Naive thymus-derived CD4-positive, alpha-beta T cell (primary cell): Measurements from ENCODE around the gene TYW1. TPM values are rescaled to one million over a fixed set of nuclear protein-coding genes. Genes with fewer than 3 reads are reported as not detected.
"Not testable (repeated sequence)": the region's sequence is repeated elsewhere in the genome, so short reads cannot be mapped to it uniquely, and the experiment has no call there.

ENCODE experiments used
- ATAC-seq: fragments of 150-1000 bp; cut with Tn5 transposase; 2 replicates; pipeline ENCODE4 v1.10.0; 2021; ENCODE audit warnings: mild to moderate bottlenecking, moderate library complexity
- CTCF ChIA-PET: fragments of 350-600 bp; sonication (Branson Sonifier 250); formaldehyde crosslinking; loops from one replicate; lab custom pipeline; 2021; ENCODE audit warnings: antibody characterized with exemption; lab: Charles Lee
- POLR2A ChIA-PET: fragments of 350-600 bp; sonication (Branson Sonifier 250); formaldehyde crosslinking; loops from one replicate; lab custom pipeline; 2021; ENCODE audit warnings: antibody characterized with exemption, inconsistent platforms; lab: Charles Lee
- DNase-seq, 9 donors: peaks; one replicate each; pipeline versions ENCODE4 v3.0.0 to v3.0.0-alpha.2; 2020 to 2022; ENCODE audit warnings: mixed read lengths in 1 of 9
- H3K27ac ChIP-seq: one replicate; pipeline ENCODE4 v1.7.0; 2013; ENCODE audit warnings: mild to moderate bottlenecking, low read depth, low read length, moderate library complexity
- H3K27me3 ChIP-seq, 2 donors: one replicate each; pipeline ENCODE4 v1.7.0; 2013; ENCODE audit warnings: low read length in 2 of 2, mild to moderate bottlenecking in 2 of 2, moderate library complexity in 2 of 2; ENCODE audit not compliant: control insufficient read depth in 2 of 2, insufficient read depth in 2 of 2
- H3K36me3 ChIP-seq, 3 experiments: 1 replicate in 2 of 3; 2 replicates in 1 of 3; pipeline ENCODE4 v1.7.0; 2013; ENCODE audit warnings: low read length in 3 of 3, mild to moderate bottlenecking in 3 of 3, moderate library complexity in 1 of 3; ENCODE audit not compliant: insufficient read depth in 3 of 3, control insufficient read depth in 2 of 3
- H3K4me1 ChIP-seq, 2 donors: one replicate each; pipeline ENCODE4 v1.7.0; 2013; ENCODE audit warnings: low read length in 2 of 2, mild to moderate bottlenecking in 2 of 2, moderate library complexity in 1 of 2; ENCODE audit not compliant: control insufficient read depth in 2 of 2, insufficient read depth in 2 of 2
- H3K4me3 ChIP-seq: 2 replicates; pipeline ENCODE4 v1.7.0; 2013; ENCODE audit warnings: mild to moderate bottlenecking, low read length
- H3K9me3 ChIP-seq, 3 experiments: 1 replicate in 2 of 3; 2 replicates in 1 of 3; pipeline ENCODE4 v1.7.0; 2013; ENCODE audit warnings: low read length in 3 of 3; ENCODE audit not compliant: control insufficient read depth in 2 of 3
- H3K27ac Mint-ChIP-seq, 9 donors: one replicate each; pipeline ENCODE4 v1.8.0; 2020 to 2022; ENCODE audit warnings: mixed read lengths in 9 of 9, mild to moderate bottlenecking in 8 of 9, moderate library complexity in 5 of 9, inconsistent platforms in 2 of 9
- H3K27me3 Mint-ChIP-seq, 5 donors: one replicate each; pipeline ENCODE4 v1.8.0; 2021 to 2022; ENCODE audit warnings: mixed read lengths in 5 of 5, mild to moderate bottlenecking in 1 of 5
- H3K36me3 Mint-ChIP-seq, 5 donors: one replicate each; pipeline ENCODE4 v1.8.0; 2020 to 2022; ENCODE audit warnings: mixed read lengths in 5 of 5, mild to moderate bottlenecking in 3 of 5, inconsistent platforms in 1 of 5
- H3K4me1 Mint-ChIP-seq, 7 donors: one replicate each; pipeline ENCODE4 v1.8.0; 2020 to 2022; ENCODE audit warnings: mixed read lengths in 7 of 7, mild to moderate bottlenecking in 3 of 7, inconsistent platforms in 1 of 7
- H3K4me3 Mint-ChIP-seq, 10 donors: one replicate each; pipeline ENCODE4 v1.8.0; 2020 to 2022; ENCODE audit warnings: mild to moderate bottlenecking in 10 of 10, mixed read lengths in 10 of 10, moderate library complexity in 6 of 10, inconsistent platforms in 2 of 10
- H3K9me3 Mint-ChIP-seq, 11 donors: one replicate each; pipeline ENCODE4 v1.8.0; 2020 to 2022; ENCODE audit warnings: mixed read lengths in 11 of 11, mild to moderate bottlenecking in 4 of 11, inconsistent platforms in 1 of 11, moderate library complexity in 1 of 11
- intact Hi-C, 2 donors: fragments of 100-400 bp; cut with micrococcal nuclease; formaldehyde crosslinking; loops; one replicate each; pipeline ENCODE4 v1.15.1; 2023
- polyA plus RNA-seq, 2 donors: library from polyadenylated mRNA; unstranded; fragments of 300-500 nt; fragmentation: Illumina TruSeq; gene quantifications; one replicate each; pipeline ENCODE4 v1.2.3, GENCODE V29; 2021
- total RNA-seq, 6 experiments: library from RNA in 5 of 6; stranded (reverse) in 5 of 6; gene quantifications; 1 replicate in 5 of 6; 2 replicates in 1 of 6; pipeline ENCODE4 v1.2.3 and lab custom pipeline; 2021 to 2026

The TYW1 gene
- total and polyA plus RNA-seq, 7 experiments from 2014 or later = 20.2 to 29.4 (median 25.0) TPM

GRCh38 chr7:67141001-67141400 lies 144.4 kb downstream of the TYW1 start:
- H3K9me3 Mint-ChIP-seq = not testable (repeated sequence)

GRCh38 chr7:67143091-67143786 lies 146.6 kb downstream of the TYW1 start:
- H3K36me3 ChIP-seq, H3K27me3 Mint-ChIP-seq, DNase-seq, H3K27ac ChIP-seq, H3K9me3 ChIP-seq, POLR2A ChIA-PET, H3K4me1 ChIP-seq, H3K27me3 ChIP-seq, ATAC-seq, H3K4me3 ChIP-seq, CTCF ChIA-PET, H3K4me3 Mint-ChIP-seq, intact Hi-C loops, H3K9me3 Mint-ChIP-seq: not testable (repeated sequence)
- Mint-ChIP-seq H3K36me3 (peaks cover 0 to 22% (median 13%) of the 10 kb centered on the region in 5 donors), H3K27ac (peak overlapping the region in 2 of 9 donors; percentile 30 to 42), H3K4me1 (peaks cover 0 to 13% (median 3%) of the 10 kb centered on the region in 7 donors)

More at GRCh38 chr7:67141001-67141400, 144.4 kb downstream of the TYW1 start:
- Mint-ChIP-seq H3K4me1 (peaks cover 0 to 14% (median 4%) of the 10 kb centered on the region in 7 donors), H3K36me3 (peaks cover 0 to 23% (median 8%) of the 10 kb centered on the region in 5 donors)
- H3K4me3 ChIP-seq, H3K27ac ChIP-seq, H3K4me3 Mint-ChIP-seq, POLR2A ChIA-PET, H3K4me1 ChIP-seq, H3K36me3 ChIP-seq, H3K27me3 ChIP-seq, H3K27me3 Mint-ChIP-seq, ATAC-seq, CTCF ChIA-PET, DNase-seq, H3K27ac Mint-ChIP-seq, intact Hi-C loops, H3K9me3 ChIP-seq: not testable (repeated sequence)

- CTCF ChIA-PET = not testable (repeated sequence)
Measured at GRCh38 chr7:67145581-67146193, 149.1 kb downstream of the TYW1 start.

GRCh38 chr7:67149131-67149530 lies 152.5 kb downstream of the TYW1 start:
- DNase-seq, CTCF ChIA-PET, ATAC-seq, H3K27me3 Mint-ChIP-seq, POLR2A ChIA-PET, H3K4me3 ChIP-seq, H3K4me1 ChIP-seq, intact Hi-C loops, H3K9me3 Mint-ChIP-seq, H3K27me3 ChIP-seq, H3K27ac ChIP-seq, H3K4me3 Mint-ChIP-seq, H3K36me3 ChIP-seq, H3K27ac Mint-ChIP-seq, H3K9me3 ChIP-seq: not testable (repeated sequence)
- H3K36me3 Mint-ChIP-seq = peaks cover 0 to 38% (median 20%) of the 10 kb centered on the region in 5 donors
- H3K4me1 Mint-ChIP-seq = peaks cover 0 to 34% (median 11%) of the 10 kb centered on the region in 7 donors

More at GRCh38 chr7:67145581-67146193, 149.1 kb downstream of the TYW1 start:
- H3K4me3 ChIP-seq, DNase-seq, H3K27ac Mint-ChIP-seq, H3K9me3 ChIP-seq, intact Hi-C loops, H3K4me1 ChIP-seq, ATAC-seq, POLR2A ChIA-PET, H3K27ac ChIP-seq, H3K4me3 Mint-ChIP-seq, H3K27me3 ChIP-seq, H3K9me3 Mint-ChIP-seq, H3K27me3 Mint-ChIP-seq, H3K36me3 ChIP-seq: not testable (repeated sequence)
- H3K4me1 Mint-ChIP-seq = peaks cover 0 to 26% (median 3%) of the 10 kb centered on the region in 7 donors
- H3K36me3 Mint-ChIP-seq = peaks cover 0 to 28% (median 13%) of the 10 kb centered on the region in 5 donors

GRCh38 chr7:67154374-67154773 lies 157.7 kb downstream of the TYW1 start:
- POLR2A ChIA-PET = not testable (repeated sequence)
- peaks cover 0 to 53% (median 38%) of the 10 kb centered on the region in 5 donors for H3K36me3 Mint-ChIP-seq

GRCh38 chr7:67156064-67156463 lies 159.4 kb downstream of the TYW1 start:
- H3K4me3 Mint-ChIP-seq, DNase-seq, H3K36me3 ChIP-seq, H3K4me3 ChIP-seq, H3K27me3 ChIP-seq, CTCF ChIA-PET, ATAC-seq, H3K4me1 ChIP-seq, H3K9me3 ChIP-seq, H3K27me3 Mint-ChIP-seq, POLR2A ChIA-PET, H3K27ac ChIP-seq, intact Hi-C loops: not testable (repeated sequence)
- H3K9me3 Mint-ChIP-seq = peaks cover 0 to 12% (median 5%) of the 10 kb centered on the region in 11 donors
- peaks cover 0 to 48% (median 38%) of the 10 kb centered on the region in 5 donors for H3K36me3 Mint-ChIP-seq
- peaks cover 0 to 25% (median 12%) of the 10 kb centered on the region in 7 donors for H3K4me1 Mint-ChIP-seq
- peak overlapping the region in 1 of 9 donors; percentile 39 for H3K27ac Mint-ChIP-seq

More at GRCh38 chr7:67154374-67154773, 157.7 kb downstream of the TYW1 start:
- intact Hi-C loops, DNase-seq, H3K4me1 ChIP-seq, ATAC-seq, H3K4me3 ChIP-seq, H3K36me3 ChIP-seq, H3K27me3 ChIP-seq, H3K4me3 Mint-ChIP-seq, H3K27ac ChIP-seq, H3K27me3 Mint-ChIP-seq, CTCF ChIA-PET, H3K9me3 ChIP-seq: not testable (repeated sequence)
- Mint-ChIP-seq H3K4me1 (peaks cover 0 to 29% (median 8%) of the 10 kb centered on the region in 7 donors), H3K27ac (peak overlapping the region in 1 of 9 donors; percentile 8), H3K9me3 (peaks cover 0 to 12% (median 5%) of the 10 kb centered on the region in 11 donors)
